HG03342 (cell line): Measurements from ENCODE around the gene LIPC.
"Not testable (repeated sequence)": the region's sequence is repeated elsewhere in the genome, so short reads cannot be mapped to it uniquely, and the experiment has no call there.

Experiments used
- ATAC-seq: cut with Tn5 transposase; IDR thresholded peaks from one replicate; pipeline ENCODE4 v1.9.1; 2021; ENCODE audit warnings: mild to moderate bottlenecking, moderate library complexity; ENCODE audit not compliant: unreplicated experiment

LIPC gene

DNA sequence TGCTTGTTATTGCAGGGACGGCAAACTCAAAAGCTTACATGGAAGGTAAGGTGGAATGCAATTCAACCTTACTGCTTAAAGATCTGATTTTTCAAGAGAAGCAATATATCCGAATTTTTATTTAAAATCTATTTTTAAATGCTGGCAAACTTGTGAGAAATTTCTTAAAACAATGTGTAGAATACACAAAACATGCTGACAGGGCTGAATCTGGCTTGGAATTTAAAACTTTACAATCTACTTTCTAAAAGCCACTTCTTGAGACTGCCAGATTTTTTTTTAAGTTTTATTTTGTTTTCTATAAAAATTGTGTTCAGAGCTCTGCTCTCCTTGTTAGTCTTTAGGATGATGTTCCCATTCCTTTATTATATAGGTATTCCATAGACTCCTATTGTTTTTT, 171.0 kb downstream of the LIPC start:
- ATAC-seq = no peak

DNA sequence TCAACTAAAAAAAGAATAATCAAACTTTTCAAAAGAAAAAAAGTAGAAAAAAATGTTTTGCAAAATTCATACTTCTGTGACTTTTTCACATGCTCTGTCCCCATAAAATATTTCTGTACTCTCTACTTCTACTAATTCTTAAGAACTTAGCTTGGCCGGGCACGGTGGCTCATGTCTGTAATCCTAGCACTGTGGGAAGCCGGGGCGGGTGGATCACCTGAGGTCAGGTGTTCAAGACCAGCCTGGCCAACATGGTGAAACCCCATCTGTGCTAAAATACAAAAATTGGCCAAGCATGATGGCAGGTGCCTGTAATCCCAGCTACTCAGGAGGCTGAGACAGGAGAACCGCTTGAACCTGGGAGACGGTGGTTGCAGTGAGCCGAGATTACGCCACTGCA, 172.1 kb downstream of the LIPC start:
- not testable (repeated sequence) for ATAC-seq

- no peak for ATAC-seq
Observed at GRCh38 chr15:58604455-58604923, 172.7 kb downstream of the LIPC start.

DNA sequence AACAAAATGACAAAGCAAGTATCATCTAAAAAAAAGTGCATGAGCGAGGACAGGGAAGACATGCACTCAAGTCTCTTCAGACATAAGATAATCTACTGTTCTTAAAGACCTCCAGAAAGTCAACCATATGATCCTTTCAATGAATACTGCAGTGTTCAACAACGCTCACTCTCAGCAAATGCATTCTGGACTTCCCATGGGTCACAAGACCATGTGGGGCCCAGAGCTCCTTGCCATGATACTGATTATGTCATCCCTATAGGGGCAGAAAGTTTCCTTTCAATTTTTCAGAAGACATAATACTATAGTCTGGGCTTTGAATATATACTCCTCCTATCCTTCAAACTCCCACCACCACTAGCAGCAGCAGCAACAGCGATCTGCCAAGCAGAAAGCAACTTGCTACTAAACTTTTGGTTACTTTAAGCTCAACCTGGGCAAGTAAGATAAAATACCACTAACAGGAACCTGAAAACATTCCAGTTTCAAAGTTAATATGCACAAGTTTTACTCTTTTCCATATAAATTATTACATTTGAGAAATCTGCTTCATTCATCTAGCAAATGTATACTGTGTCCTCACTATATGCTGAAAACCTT, 174.2 kb downstream of the LIPC start:
- no peak for ATAC-seq

DNA sequence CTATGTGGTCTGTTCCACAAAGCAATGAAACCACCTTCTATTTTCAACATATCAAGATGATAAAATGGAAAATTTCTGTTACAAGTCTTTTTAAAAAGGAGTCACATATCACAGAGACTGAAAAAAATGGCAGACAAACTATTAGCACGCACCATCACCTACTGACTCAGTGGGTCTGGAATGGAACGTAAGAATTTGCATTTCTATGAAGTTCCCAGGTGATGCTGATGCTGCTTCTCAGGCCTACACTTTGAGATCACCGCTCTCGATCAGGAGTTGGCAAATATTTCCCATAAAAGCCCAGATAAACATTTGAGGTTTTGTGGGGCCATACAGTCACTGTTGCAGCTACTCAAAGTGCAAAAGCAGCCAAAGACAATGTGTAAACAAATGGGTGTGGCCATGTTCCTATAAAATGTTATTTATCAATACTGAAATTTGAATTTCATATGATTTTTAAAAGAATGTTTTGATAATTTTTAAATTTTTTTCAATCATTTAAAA, 174.8 kb downstream of the LIPC start:
- no peak for ATAC-seq

DNA sequence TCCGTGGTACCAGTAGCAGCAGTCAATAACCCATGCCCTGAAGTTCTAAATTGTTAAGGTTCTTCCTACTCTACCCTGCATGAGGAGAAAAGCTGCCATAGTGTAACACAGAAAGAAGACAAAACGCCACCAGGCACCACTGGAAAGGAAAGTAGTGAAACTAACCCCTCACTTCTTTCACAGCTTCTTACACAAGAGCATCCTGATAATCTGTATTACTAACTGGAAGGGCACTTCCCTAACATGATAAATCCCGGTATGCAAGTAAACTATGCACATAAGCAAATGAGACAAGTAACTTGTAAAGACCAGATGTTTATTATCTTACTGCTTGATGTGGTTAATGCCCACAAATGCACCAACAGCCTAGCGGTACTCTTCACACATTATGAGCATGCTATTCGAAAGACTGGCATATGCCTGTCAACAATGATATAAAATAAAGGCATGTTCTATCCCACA, 176.4 kb downstream of the LIPC start:
- ATAC-seq = no peak

DNA sequence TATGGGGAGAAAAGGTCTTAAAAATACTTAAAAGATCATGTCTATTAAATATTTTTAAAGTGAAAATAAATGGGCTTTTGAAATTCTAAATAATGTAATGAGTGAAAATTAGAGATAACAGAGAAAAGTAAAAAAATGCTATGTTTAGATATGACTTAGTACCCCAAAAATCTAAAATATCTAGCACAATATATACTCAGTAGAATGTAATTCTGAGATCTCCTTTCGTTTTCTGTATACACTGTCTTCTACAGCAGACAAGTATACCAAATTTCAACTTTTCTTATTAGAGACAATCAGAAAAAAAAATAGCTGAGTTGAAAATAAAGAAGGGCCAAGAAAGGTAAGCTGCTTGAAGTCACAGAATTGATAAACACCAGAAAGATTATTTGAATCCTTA, 176.9 kb downstream of the LIPC start:
- no peak for ATAC-seq

- no peak for ATAC-seq
Observed at GRCh38 chr15:58611731-58612676, 180.2 kb downstream of the LIPC start.

GRCh38 chr15:58616171-58616570, 184.4 kb downstream of the LIPC start:
- no peak for ATAC-seq
